Epithelial cell of proximal tubule (primary cell): Measurements from ENCODE around the gene FCRLB. TPM values are rescaled to one million over a fixed set of nuclear protein-coding genes. Genes with fewer than 3 reads are reported as not detected.
"Not testable (repeated sequence)": the region's sequence is repeated elsewhere in the genome, so short reads cannot be mapped to it uniquely, and the experiment has no call there.

Source experiments
- DNase-seq: peaks from one replicate; pipeline ENCODE4 v3.0.0-alpha.2; 2011; ENCODE audit warnings: low read depth
- H3K4me3 ChIP-seq: 2 replicates; pipeline ENCODE4 v1.5.1; 2011; ENCODE audit warnings: low read depth, mild to moderate bottlenecking, low read length
- CTCF ChIP-seq: conservative IDR thresholded peaks from 2 replicates; pipeline ENCODE4 v1.5.1; 2012; ENCODE audit warnings: low read depth, mild to moderate bottlenecking, low read length
- total RNA-seq: library from RNA; depleted of rRNA; stranded (reverse); fragments of >200 nt; gene quantifications from 2 replicates; pipeline ENCODE4 v1.2.3, GENCODE V29; 2015

The FCRLB gene
- total RNA-seq, 1 donor from 2014 or later: 3.6 TPM

GRCh38 chr1:161747801-161748200 is 26.5 kb downstream of the FCRLB start:
- no peak overlapping the region for H3K4me3 ChIP-seq
- no peak for DNase-seq
- no peak for TF ChIP-seq CTCF

GRCh38 chr1:161749509-161750407 is 28.4 kb downstream of the FCRLB start, which contains the start of gene DUSP12:
TSS of gene DUSP12 (plus strand) at chr1:161749786. CDS start at chr1:161749802, 16 bp downstream.
- peak within 1 kb of the TSS; percentile 84 for H3K4me3 ChIP-seq
- no peak for TF ChIP-seq CTCF
- no peak for DNase-seq

DNA sequence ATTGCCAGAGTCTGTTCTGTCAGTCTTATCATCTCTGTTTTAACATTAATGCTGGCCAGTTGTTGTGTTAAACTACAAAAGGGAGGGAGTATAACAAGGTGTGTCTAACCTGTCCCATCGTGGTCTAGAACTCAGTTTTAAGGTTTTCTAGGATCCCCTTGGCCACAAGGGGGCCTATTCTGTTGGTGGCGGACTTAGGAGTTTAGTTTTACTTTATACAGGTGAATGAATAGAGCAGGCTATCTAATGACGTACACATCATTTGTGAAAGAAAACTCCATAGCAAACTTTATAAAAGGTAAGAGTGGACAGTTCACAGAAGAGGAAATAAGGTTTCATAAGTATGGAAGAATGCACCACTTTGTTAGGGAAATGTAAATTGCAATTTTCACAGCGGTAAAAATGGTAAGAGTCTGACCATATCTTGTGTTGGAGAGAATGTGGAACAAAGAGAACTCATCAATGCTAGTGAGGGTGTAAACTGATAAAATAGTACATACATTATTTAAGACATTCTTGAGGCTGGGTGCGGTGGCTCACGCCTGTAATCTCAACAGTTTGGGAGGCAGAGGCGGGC is 42.3 kb downstream of the FCRLB start:
- no peak overlapping the region for H3K4me3 ChIP-seq
- DNase-seq: no peak
- TF ChIP-seq CTCF: peak; percentile 76

- peak; percentile 13 for TF ChIP-seq CTCF
- peak; percentile 84 for DNase-seq
These were observed 45.0 kb downstream of the FCRLB start, which contains the start of gene ATF6 for GRCh38 chr1:161766102-161766981. TSS of gene ATF6 (plus strand) at chr1:161766320. CDS start at chr1:161766361, 41 bp downstream.

DNA sequence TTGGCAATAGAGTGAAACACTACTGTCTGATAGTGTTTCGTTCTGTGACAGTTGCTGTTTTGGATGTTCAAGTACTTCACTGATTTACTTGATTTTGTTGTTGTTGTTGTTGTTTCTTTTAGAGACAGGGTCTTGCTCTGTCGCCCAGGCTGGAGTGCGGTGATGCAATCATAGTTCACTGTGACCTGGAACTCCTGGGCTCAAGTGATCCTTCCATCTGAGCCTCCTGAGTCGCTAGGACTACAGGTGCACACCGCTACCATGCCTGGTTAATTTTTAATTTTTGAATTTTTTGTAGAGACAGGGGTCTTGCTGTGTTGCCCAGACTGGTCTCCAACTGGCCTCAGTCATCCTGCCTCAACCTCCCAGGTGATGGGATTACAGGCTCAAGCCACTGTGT is 47.1 kb downstream of the FCRLB start:
- no peak overlapping the region for H3K4me3 ChIP-seq
- TF ChIP-seq CTCF: no peak
- DNase-seq: no peak

More at GRCh38 chr1:161766102-161766981, 45.0 kb downstream of the FCRLB start, which contains the start of gene ATF6:
- H3K4me3 ChIP-seq: peak within 1 kb of the TSS; percentile 89

- no peak for TF ChIP-seq CTCF
- no peak for DNase-seq
- no peak overlapping the region for H3K4me3 ChIP-seq
These were observed 47.8 kb downstream of the FCRLB start for GRCh38 chr1:161768986-161769672.

DNA sequence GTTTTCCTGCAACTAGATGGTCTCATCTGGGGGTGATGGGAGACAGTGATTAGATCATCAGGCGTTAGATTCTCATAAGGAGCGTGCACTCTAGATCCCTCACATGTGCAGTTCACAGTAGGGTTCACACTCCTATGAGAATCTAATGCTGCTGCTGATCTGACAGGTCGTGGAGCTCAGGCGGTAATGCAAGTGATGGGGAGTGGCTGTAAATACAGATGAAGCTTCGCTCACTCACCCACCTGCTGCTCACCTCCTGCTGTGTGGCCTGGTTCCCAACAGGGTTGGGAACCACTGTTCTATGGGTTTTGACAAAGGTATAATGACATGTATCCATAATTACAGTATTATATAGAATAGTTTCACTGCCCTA is 48.3 kb downstream of the FCRLB start:
- not testable (repeated sequence) for H3K4me3 ChIP-seq, DNase-seq
